H1 (cell line): Measurements from ENCODE around the gene LCOR. TPM values are rescaled to one million over a fixed set of nuclear protein-coding genes. Genes with fewer than 3 reads are reported as not detected.

ENCODE experiments used
- CTCF ChIA-PET: fragments of 300-600 bp; sonication (Branson Sonifier 250); formaldehyde crosslinking; loops from one replicate; lab custom pipeline; 2021; ENCODE audit not compliant: partially characterized antibody; lab: Charles Lee
- POLR2A ChIA-PET: fragments of 300-600 bp; sonication (Branson Sonifier 250); formaldehyde crosslinking; loops from one replicate; lab custom pipeline; 2021; ENCODE audit warnings: inconsistent platforms; ENCODE audit not compliant: partially characterized antibody; lab: Charles Lee
- DNase-seq, 2 experiments: peaks; one replicate each; pipeline versions ENCODE4 v3.0.0 to v3.0.0-alpha.2; 2010 to 2022; ENCODE audit warnings: low spot score in 2 of 2, low read depth in 1 of 2, mixed read lengths in 1 of 2
- FAIRE-seq: peaks from 2 replicates; lab custom pipeline; 2011; peaks lifted over from hg19 to GRCh38; lab: Jason Lieb, UNC
- H2AFZ ChIP-seq: 2 replicates; pipeline ENCODE4 v1.8.1; 2012; ENCODE audit warnings: low read length, inconsistent platforms
- H2AK5ac ChIP-seq: 2 replicates; pipeline ENCODE4 v1.6.1; 2013; ENCODE audit warnings: low read depth, low read length
- H2BK120ac ChIP-seq: replicated peaks from 2 replicates; pipeline ENCODE3; 2013; ENCODE audit warnings: low read depth, low read length, inconsistent platforms
- H2BK12ac ChIP-seq: 2 replicates; pipeline ENCODE4 v1.6.1; 2013; ENCODE audit warnings: low read depth, low read length
- H2BK15ac ChIP-seq: 2 replicates; pipeline ENCODE4 v1.6.1; 2013; ENCODE audit warnings: low read length
- H2BK20ac ChIP-seq: 2 replicates; pipeline ENCODE4 v1.6.1; 2013; ENCODE audit warnings: low read length
- H2BK5ac ChIP-seq: 2 replicates; pipeline ENCODE4 v1.6.1; 2013; ENCODE audit warnings: low read depth, low read length
- H3K14ac ChIP-seq: 2 replicates; pipeline ENCODE4 v1.6.1; 2013; ENCODE audit warnings: inconsistent platforms; ENCODE audit not compliant: insufficient read length
- H3K18ac ChIP-seq: 2 replicates; pipeline ENCODE4 v1.6.1; 2013; ENCODE audit warnings: low read length; ENCODE audit errors: extremely low read depth
- H3K23ac ChIP-seq: 2 replicates; pipeline ENCODE4 v1.6.1; 2013; ENCODE audit warnings: inconsistent platforms; ENCODE audit not compliant: insufficient read length
- H3K23me2 ChIP-seq: 2 replicates; pipeline ENCODE4 v1.6.1; 2013; ENCODE audit warnings: low read depth, low read length
- H3K27ac ChIP-seq: 2 replicates; pipeline ENCODE4 v1.6.1; 2011; ENCODE audit warnings: low read depth, low read length, inconsistent platforms
- H3K27me3 ChIP-seq, 4 experiments: replicated peaks in 1 of 4; 1 replicate in 1 of 4; 2 replicates in 3 of 4; pipeline versions ENCODE4 v1.6.1 to v1.8.1; 2011 to 2013; ENCODE audit warnings: low read length in 3 of 4, mild to moderate bottlenecking in 3 of 4, inconsistent platforms in 2 of 4, mixed read lengths in 2 of 4, moderate library complexity in 1 of 4; ENCODE audit not compliant: control insufficient read depth in 3 of 4, insufficient read depth in 3 of 4; ENCODE audit errors: extremely low read depth in 1 of 4
- H3K36me3 ChIP-seq, 4 experiments: 2 replicates each; pipeline versions ENCODE4 v1.6.1 to v1.8.1; 2011 to 2013; ENCODE audit warnings: mild to moderate bottlenecking in 4 of 4, low read length in 3 of 4, moderate library complexity in 2 of 4, control low read depth in 1 of 4, inconsistent platforms in 1 of 4; ENCODE audit not compliant: insufficient read depth in 4 of 4, control insufficient read depth in 2 of 4
- H3K4ac ChIP-seq: replicated peaks from 2 replicates; pipeline ENCODE3; 2013; ENCODE audit warnings: low read length, low read depth, mixed read lengths, inconsistent platforms; ENCODE audit not compliant: insufficient read length
- H3K4me1 ChIP-seq, 4 experiments: replicated peaks in 1 of 4; 1 replicate in 1 of 4; 2 replicates in 3 of 4; pipeline versions ENCODE4 v1.6.1 to v1.8.1; 2011 to 2013; ENCODE audit warnings: low read length in 3 of 4, inconsistent platforms in 2 of 4, mixed read lengths in 1 of 4; ENCODE audit not compliant: insufficient read depth in 4 of 4, control insufficient read depth in 3 of 4
- H3K4me2 ChIP-seq, 2 experiments: 2 replicates each; pipeline versions ENCODE4 v1.6.1 to v1.8.1; 2011 to 2013; ENCODE audit warnings: low read depth in 2 of 2, low read length in 2 of 2, control low read depth in 1 of 2, inconsistent platforms in 1 of 2, mild to moderate bottlenecking in 1 of 2; ENCODE audit not compliant: insufficient read depth in 1 of 2
- H3K4me3 ChIP-seq, 4 experiments: fragments of 200-600, 300-600 bp in 1 of 4; sonication (generic), shearing (Covaris generic), sonication (Bioruptor Twin) in 1 of 4; 2 replicates each; pipeline versions ENCODE4 v1.5.1 to v1.8.1; 2011 to 2016; ENCODE audit warnings: low read length in 4 of 4, low read depth in 3 of 4, control low read depth in 2 of 4, inconsistent platforms in 2 of 4, mild to moderate bottlenecking in 2 of 4, mixed read lengths in 1 of 4, moderate library complexity in 1 of 4; ENCODE audit not compliant: insufficient read depth in 2 of 4; ENCODE audit errors: extremely low read depth in 1 of 4
- H3K56ac ChIP-seq: replicated peaks from 2 replicates; pipeline ENCODE3; 2013; ENCODE audit warnings: low read depth, mild to moderate bottlenecking, mixed read lengths, low read length, inconsistent platforms; ENCODE audit not compliant: insufficient read length
- H3K79me1 ChIP-seq: 2 replicates; pipeline ENCODE4 v1.6.1; 2013; ENCODE audit warnings: low read depth, low read length, control low read depth
- H3K79me2 ChIP-seq, 2 experiments: 2 replicates each; pipeline versions ENCODE4 v1.6.1 to v1.8.1; 2012 to 2013; ENCODE audit warnings: low read length in 2 of 2, mild to moderate bottlenecking in 2 of 2, inconsistent platforms in 1 of 2; ENCODE audit not compliant: insufficient read depth in 2 of 2, control insufficient read depth in 1 of 2
- H3K9ac ChIP-seq, 4 experiments: replicated peaks in 1 of 4; 1 replicate in 1 of 4; 2 replicates in 3 of 4; pipeline versions ENCODE4 v1.6.1 to v1.8.1; 2011 to 2013; ENCODE audit warnings: low read depth in 3 of 4, low read length in 3 of 4, control low read depth in 2 of 4, mild to moderate bottlenecking in 2 of 4, moderate library complexity in 2 of 4, inconsistent platforms in 1 of 4; ENCODE audit errors: extremely low read depth in 1 of 4
- H3K9me3 ChIP-seq, 2 experiments: 2 replicates each; pipeline versions ENCODE4 v1.6.1 to v1.8.1; 2012 to 2013; ENCODE audit warnings: mild to moderate bottlenecking in 2 of 2, moderate library complexity in 2 of 2, control low read depth in 1 of 2, inconsistent platforms in 1 of 2, low read depth in 1 of 2, low read length in 1 of 2, mixed read lengths in 1 of 2; ENCODE audit not compliant: insufficient read depth in 2 of 2
- H4K20me1 ChIP-seq, 2 experiments: replicated peaks in 1 of 2; 2 replicates each; pipeline versions ENCODE3 to v1.8.1; 2011 to 2013; ENCODE audit warnings: inconsistent platforms in 2 of 2, low read length in 2 of 2, mild to moderate bottlenecking in 1 of 2; ENCODE audit not compliant: insufficient read depth in 2 of 2, control insufficient read depth in 1 of 2
- H4K5ac ChIP-seq: 2 replicates; pipeline ENCODE4 v1.6.1; 2013; ENCODE audit warnings: low read length, low read depth, mixed read lengths, inconsistent platforms; ENCODE audit not compliant: insufficient read length
- H4K8ac ChIP-seq: 2 replicates; pipeline ENCODE4 v1.8.0; 2013; ENCODE audit warnings: mild to moderate bottlenecking, moderate library complexity, low read length, inconsistent platforms; ENCODE audit not compliant: insufficient read depth; ENCODE audit errors: extremely low read depth
- H4K91ac ChIP-seq: replicated peaks from 2 replicates; pipeline ENCODE3; 2013; ENCODE audit warnings: low read length, mixed read lengths, inconsistent platforms; ENCODE audit not compliant: insufficient read length
- ATF3 ChIP-seq: IDR thresholded peaks from 2 replicates; pipeline ENCODE4 v1.6.1; 2011; ENCODE audit warnings: low read depth, mild to moderate bottlenecking, low read length; ENCODE audit not compliant: insufficient read depth
- E2F6 ChIP-seq: IDR thresholded peaks from 2 replicates; pipeline ENCODE4 v1.6.1; 2012; ENCODE audit warnings: inconsistent platforms
- RFX5 ChIP-seq: IDR thresholded peaks from 2 replicates; pipeline ENCODE4 v1.6.1; 2011; ENCODE audit warnings: low read depth, low read length, improper control_type of control experiment, borderline replicate concordance
- SP1 ChIP-seq: IDR thresholded peaks from 2 replicates; pipeline ENCODE4 v1.6.1; 2011; ENCODE audit warnings: low read depth, low read length
- TCF12 ChIP-seq: IDR thresholded peaks from 2 replicates; pipeline ENCODE4 v1.6.1; 2011; ENCODE audit warnings: low read depth, mild to moderate bottlenecking, low read length
- TEAD4 ChIP-seq: IDR thresholded peaks from 2 replicates; pipeline ENCODE4 v1.6.1; 2012; ENCODE audit warnings: low read depth, low read length, inconsistent platforms, mixed read lengths
- WGBS, 2 experiments: shearing (Covaris generic) in 1 of 2; methylation state at CpG; one replicate each; pipeline versions ENCODE4 v1.1.6 to v1.1.7; 2013 to 2015; ENCODE audit warnings: low lambda C conversion rate in 2 of 2, mixed read lengths in 2 of 2, inconsistent platforms in 1 of 2, low coverage in 1 of 2, missing lambda C conversion rate in 1 of 2; ENCODE audit not compliant: insufficient replicate concordance in 2 of 2, insufficient coverage in 1 of 2, insufficient read length in 1 of 2; ENCODE audit errors: extremely low coverage in 1 of 2, missing lambda C conversion rate in 1 of 2; 5-methylcytosine and 5-hydroxymethylcytosine counted together
- polyA plus RNA-seq, 7 experiments: library from polyadenylated mRNA; depleted of rRNA in 3 of 7; stranded (reverse) in 5 of 7; unstranded in 2 of 7; fragments of >200 nt in 5 of 7; fragments of 200-250 nt in 2 of 7; gene quantifications; 1 replicate in 5 of 7; 2 replicates in 1 of 7; 4 replicates in 1 of 7; pipeline versions ENCODE4 v1.2.1 to v1.2.3, GENCODE V29; 2011 to 2013; ENCODE audit warnings: missing spikeins in 2 of 7, mixed read lengths in 2 of 7
- total RNA-seq: library from RNA; stranded (reverse); fragmentation: NEBNext Ultra II Directional; extraction: Animal tissue kit (Norgen Biotek cat#: 25700); gene quantifications from 2 replicates; pipeline ENCODE4 v1.2.1, GENCODE V29; 2021

The LCOR gene
- total and polyA plus RNA-seq, 2 of the 8 experiments (the other 6 are each of a cell fraction or from before 2014, with no cell fraction given), result 4.7 to 25.5 TPM

DNA sequence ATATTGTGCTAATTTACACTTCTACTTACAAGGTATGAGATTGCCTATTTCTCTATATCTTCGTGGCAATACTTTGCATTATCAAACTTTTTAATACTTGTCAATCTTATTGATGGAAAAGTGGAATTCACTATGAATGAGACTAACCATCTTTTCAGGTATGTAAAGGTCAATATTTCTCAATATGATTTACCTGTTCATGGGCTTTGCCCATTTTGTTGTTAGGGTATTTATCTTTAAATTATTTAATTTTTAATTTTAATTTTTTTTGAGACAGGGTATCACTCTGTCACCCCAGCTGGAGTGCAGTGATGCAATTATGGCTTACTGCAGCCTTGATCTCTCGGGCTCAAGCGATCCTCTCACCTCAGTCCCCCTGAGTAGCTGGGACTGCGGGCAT, 47.8 kb upstream of the LCOR start:
- H2AK5ac ChIP-seq, result no peak overlapping the region
- no peaks in the 10 kb centered on the region for H4K20me1 ChIP-seq
- ChIA-PET POLR2A (interaction anchor here (0.7 kb wide), 1 partner anchor 145 kb away, joined by 3 read pairs; no protein-coding TSS in a partner anchor), CTCF (interaction anchor here (0.6 to 1.2 kb wide), 4 partner anchors 22 to 239 kb away, joined by 3 to 4 read pairs (median 4); no protein-coding TSS in a partner anchor)
- no peaks in the 10 kb centered on the region for H3K4me1 ChIP-seq
- no peak overlapping the region for H2BK20ac ChIP-seq
- no peak overlapping the region for H3K4ac ChIP-seq
- H3K18ac ChIP-seq, result no peak overlapping the region
- no peak overlapping the region for H3K4me2 ChIP-seq
- peaks cover 4 to 6% of the 10 kb centered on the region in 2 experiments; a peak in 2 of 4 replicates for H3K9me3 ChIP-seq
- 98% methylated on average over 4 of the region's 4 CpGs; no CpG with 5 or more reads in 1 of the 2 experiments for WGBS, 2 experiments
- no peak overlapping the region for H2BK120ac ChIP-seq
- DNase-seq (no peak), FAIRE-seq (no peak)
- no peak overlapping the region for H2BK5ac ChIP-seq
- no peak overlapping the region for H3K9ac ChIP-seq
- H3K14ac ChIP-seq, result no peak overlapping the region
- H3K79me1 ChIP-seq, result no peaks in the 10 kb centered on the region
- H4K91ac ChIP-seq, result no peak overlapping the region
- H3K23me2 ChIP-seq, result no peaks in the 10 kb centered on the region
- H3K23ac ChIP-seq, result no peak overlapping the region
- H4K5ac ChIP-seq, result no peak overlapping the region
- no peak overlapping the region for H3K4me3 ChIP-seq
- no peak overlapping the region for H2AFZ ChIP-seq
- H4K8ac ChIP-seq, result no peak overlapping the region
- H3K56ac ChIP-seq, result no peak overlapping the region
- no peaks in the 10 kb centered on the region for H3K36me3 ChIP-seq
- H3K79me2 ChIP-seq, result no peaks in the 10 kb centered on the region
- no peak overlapping the region for H2BK12ac ChIP-seq
- no peaks in the 10 kb centered on the region for H3K27me3 ChIP-seq
- H2BK15ac ChIP-seq, result no peak overlapping the region
- no peak overlapping the region for H3K27ac ChIP-seq
- TF ChIP-seq TCF12, result no peak
- TF ChIP-seq SP1, result no peak
- no peak for TF ChIP-seq E2F6
- TF ChIP-seq RFX5, result no peak
- TF ChIP-seq TEAD4, result no peak
- TF ChIP-seq ATF3, result no peak
